B cell (primary cell): Measurements from ENCODE around the gene TMEM222. TPM values are rescaled to one million over a fixed set of nuclear protein-coding genes. Genes with fewer than 3 reads are reported as not detected.

Experiments used
- ATAC-seq: fragments of 200-7000 bp; cut with Tn5 transposase; one replicate; pipeline ENCODE4 v1.10.0; 2021; ENCODE audit warnings: low read depth, mild to moderate bottlenecking, moderate number of reproducible peaks, moderate library complexity
- CTCF ChIA-PET: fragments of 350-600 bp; sonication (Branson Sonifier 250); formaldehyde crosslinking; loops from one replicate; lab custom pipeline; 2021; ENCODE audit warnings: antibody characterized with exemption, inconsistent platforms; lab: Charles Lee
- POLR2A ChIA-PET: fragments of 350-600 bp; sonication (Branson Sonifier 250); formaldehyde crosslinking; loops from one replicate; lab custom pipeline; 2021; ENCODE audit warnings: antibody characterized with exemption; lab: Charles Lee
- DNase-seq: peaks from one replicate; pipeline ENCODE4 v3.0.0; 2013
- H2AFZ ChIP-seq: 2 replicates; pipeline ENCODE4 v1.6.1; 2012; ENCODE audit warnings: mild to moderate bottlenecking, low read depth, low read length; ENCODE audit not compliant: insufficient read depth, poor library complexity, severe bottlenecking
- H3K27ac ChIP-seq, 2 donors: 1 replicate in 1 of 2; 2 replicates in 1 of 2; pipeline ENCODE4 v1.5.1; 2012 to 2013; ENCODE audit warnings: low read length in 2 of 2, mild to moderate bottlenecking in 2 of 2, moderate library complexity in 1 of 2
- H3K27me3 ChIP-seq, 4 experiments: fragments of 200-600 bp in 1 of 4; sonication (generic) in 1 of 4; replicated peaks in 1 of 4; 1 replicate in 2 of 4; 2 replicates in 2 of 4; pipeline versions ENCODE4 v1.6.1 to v1.7.0; 2013 to 2016; ENCODE audit warnings: low read length in 3 of 4, mild to moderate bottlenecking in 2 of 4, mixed read lengths in 1 of 4, moderate library complexity in 1 of 4; ENCODE audit not compliant: insufficient read depth in 4 of 4, control insufficient read depth in 3 of 4; ENCODE audit errors: control extremely low read depth in 1 of 4
- H3K36me3 ChIP-seq, 2 experiments: replicated peaks in 1 of 2; 1 replicate in 1 of 2; 2 replicates in 1 of 2; pipeline versions ENCODE4 v1.6.1 to v1.7.1; 2013; ENCODE audit warnings: low read length in 1 of 2; ENCODE audit not compliant: insufficient read depth in 2 of 2, control insufficient read depth in 1 of 2; ENCODE audit errors: control extremely low read depth in 1 of 2, extremely low read depth in 1 of 2
- H3K4me1 ChIP-seq, 2 donors: fragments of 200-600 bp in 1 of 2; sonication (generic) in 1 of 2; 1 replicate in 1 of 2; 2 replicates in 1 of 2; pipeline versions ENCODE4 v1.5.1 to v1.6.1; 2013 to 2017; ENCODE audit warnings: low read length in 2 of 2; ENCODE audit not compliant: control insufficient read depth in 2 of 2, insufficient read depth in 2 of 2
- H3K4me2 ChIP-seq: replicated peaks from 2 replicates; pipeline ENCODE3; 2012; ENCODE audit warnings: mild to moderate bottlenecking, low read depth, low read length; ENCODE audit not compliant: poor library complexity, severe bottlenecking
- H3K4me3 ChIP-seq, 5 experiments: fragments of 200-600 bp in 1 of 5; sonication (generic) in 1 of 5; 1 replicate in 3 of 5; 2 replicates in 2 of 5; pipeline versions ENCODE4 v1.5.1 to v1.7.0; 2011 to 2016; ENCODE audit warnings: low read length in 4 of 5, mild to moderate bottlenecking in 4 of 5, low read depth in 2 of 5, control low read depth in 1 of 5, moderate library complexity in 1 of 5; ENCODE audit not compliant: insufficient read depth in 1 of 5; ENCODE audit errors: control extremely low read depth in 1 of 5, extremely low read depth in 1 of 5
- H3K79me2 ChIP-seq: fragments of 200-600 bp; sonication (generic); one replicate; pipeline ENCODE4 v1.6.0; 2016; ENCODE audit warnings: low read length; ENCODE audit not compliant: control insufficient read depth, insufficient read depth
- H3K9ac ChIP-seq: fragments of 200-600 bp; sonication (generic); 2 replicates; pipeline ENCODE4 v1.6.1; 2017; ENCODE audit warnings: mild to moderate bottlenecking, low read length, moderate library complexity
- H3K9me3 ChIP-seq, 3 donors: one replicate each; pipeline versions ENCODE4 v1.6.1 to v1.7.1; 2013; ENCODE audit warnings: low read length in 2 of 3; ENCODE audit not compliant: control insufficient read depth in 2 of 3, insufficient read depth in 1 of 3; ENCODE audit errors: control extremely low read depth in 1 of 3
- H4K20me1 ChIP-seq: 2 replicates; pipeline ENCODE4 v1.6.0; 2012; ENCODE audit warnings: mild to moderate bottlenecking, low read length; ENCODE audit not compliant: insufficient read depth, control insufficient read depth, poor library complexity, severe bottlenecking
- H3K27ac Mint-ChIP-seq: one replicate; pipeline ENCODE4 v1.8.0; 2021; ENCODE audit warnings: mixed read lengths
- H3K27me3 Mint-ChIP-seq: one replicate; pipeline ENCODE4 v1.8.0; 2021; ENCODE audit warnings: mixed read lengths
- H3K4me1 Mint-ChIP-seq: one replicate; pipeline ENCODE4 v1.8.0; 2021; ENCODE audit warnings: mixed read lengths
- H3K4me3 Mint-ChIP-seq: one replicate; pipeline ENCODE4 v1.8.0; 2021; ENCODE audit warnings: mixed read lengths
- H3K9me3 Mint-ChIP-seq: one replicate; pipeline ENCODE4 v1.8.0; 2022; ENCODE audit warnings: mixed read lengths; ENCODE audit not compliant: insufficient read depth
- EZH2 ChIP-seq: IDR thresholded peaks from 2 replicates; pipeline ENCODE4 v1.6.1; 2012; ENCODE audit warnings: borderline replicate concordance, low read depth, mild to moderate bottlenecking, moderate library complexity, low read length; ENCODE audit not compliant: insufficient read depth, poor library complexity, severe bottlenecking
- whole genome bisulfite sequencing: methylation state at CpG from one replicate; pipeline ENCODE4 v1.1.5; 2013; ENCODE audit warnings: missing lambda C conversion rate; ENCODE audit not compliant: insufficient coverage; 5-methylcytosine and 5-hydroxymethylcytosine counted together
- intact Hi-C: fragments of 100-400 bp; cut with micrococcal nuclease; formaldehyde crosslinking; loops from one replicate; pipeline ENCODE4 v1.10.0; 2022
- polyA plus RNA-seq: library from polyadenylated mRNA; depleted of rRNA; stranded (reverse); fragments of >200 nt; gene quantifications from 2 replicates; pipeline ENCODE4 v1.2.3, GENCODE V29; 2012
- total RNA-seq, 2 donors: library from RNA; stranded (reverse); fragments of 120-200 nt in 1 of 2; gene quantifications; 1 replicate in 1 of 2; 2 replicates in 1 of 2; pipeline versions ENCODE4 v1.2.3 to v1.2.4, GENCODE V29; 2013 to 2022
- TF ChIP-seq, protein P1 (sequence below): fragments of 200-600 bp; IDR thresholded peaks from one replicate; pipeline ENCODE4 v1.8.0; 2022; ENCODE audit warnings: antibody characterized with exemption, mild to moderate bottlenecking

The TMEM222 gene
- total and polyA plus RNA-seq, 2 donors (not counting 1 experiment from before 2014, with no cell fraction given), result 44.2 to 80.9 TPM

DNA sequence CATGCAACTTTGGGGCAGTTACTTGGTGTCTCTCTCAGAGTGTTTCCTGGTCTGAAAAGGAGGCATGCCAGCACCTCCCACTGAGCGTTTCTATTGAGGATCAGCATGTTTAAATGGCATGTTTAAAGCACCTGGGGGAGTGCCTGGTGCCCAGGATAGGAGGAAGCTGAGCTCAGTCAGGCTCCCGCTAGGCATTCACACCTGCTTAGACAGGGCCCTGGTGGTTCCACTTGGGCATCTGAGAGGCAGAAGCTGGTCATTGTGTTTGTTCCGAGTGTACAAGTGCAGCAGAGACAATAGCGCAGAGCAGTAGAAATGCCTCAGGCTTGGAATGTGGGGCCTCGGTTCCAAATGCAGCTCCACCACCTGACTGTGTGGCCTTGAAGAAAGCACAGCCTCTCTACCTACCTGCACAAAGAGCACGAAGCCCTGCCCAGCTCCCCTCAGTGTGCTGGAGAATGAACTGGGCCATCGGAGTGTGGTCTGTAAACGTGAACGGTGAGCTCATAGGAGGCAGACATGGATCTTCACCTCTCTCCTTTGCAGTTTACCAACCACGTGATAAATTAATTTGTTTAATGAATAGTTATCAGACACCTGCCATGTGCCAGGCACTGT, 20.3 kb upstream of the TMEM222 start:
- Mint-ChIP-seq H3K27me3 (no peaks in the 10 kb centered on the region), H3K9me3 (no peaks in the 10 kb centered on the region), H3K27ac (no peak overlapping the region), H3K4me3 (no peak overlapping the region), H3K4me1 (peaks cover 3% of the 10 kb centered on the region)
- TF ChIP-seq, protein P1, sequence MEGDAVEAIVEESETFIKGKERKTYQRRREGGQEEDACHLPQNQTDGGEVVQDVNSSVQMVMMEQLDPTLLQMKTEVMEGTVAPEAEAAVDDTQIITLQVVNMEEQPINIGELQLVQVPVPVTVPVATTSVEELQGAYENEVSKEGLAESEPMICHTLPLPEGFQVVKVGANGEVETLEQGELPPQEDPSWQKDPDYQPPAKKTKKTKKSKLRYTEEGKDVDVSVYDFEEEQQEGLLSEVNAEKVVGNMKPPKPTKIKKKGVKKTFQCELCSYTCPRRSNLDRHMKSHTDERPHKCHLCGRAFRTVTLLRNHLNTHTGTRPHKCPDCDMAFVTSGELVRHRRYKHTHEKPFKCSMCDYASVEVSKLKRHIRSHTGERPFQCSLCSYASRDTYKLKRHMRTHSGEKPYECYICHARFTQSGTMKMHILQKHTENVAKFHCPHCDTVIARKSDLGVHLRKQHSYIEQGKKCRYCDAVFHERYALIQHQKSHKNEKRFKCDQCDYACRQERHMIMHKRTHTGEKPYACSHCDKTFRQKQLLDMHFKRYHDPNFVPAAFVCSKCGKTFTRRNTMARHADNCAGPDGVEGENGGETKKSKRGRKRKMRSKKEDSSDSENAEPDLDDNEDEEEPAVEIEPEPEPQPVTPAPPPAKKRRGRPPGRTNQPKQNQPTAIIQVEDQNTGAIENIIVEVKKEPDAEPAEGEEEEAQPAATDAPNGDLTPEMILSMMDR, result no peak
- TF ChIP-seq EZH2, result no peak
- ATAC-seq (no peak), DNase-seq (no peak)
- H3K9me3 ChIP-seq, result no peaks in the 10 kb centered on the region
- POLR2A ChIA-PET, result interaction anchor here (2.2 kb wide), 1 partner anchor 94 kb away, joined by 13 read pairs; no protein-coding TSS in a partner anchor
- intact Hi-C loops, result loop anchor here (1.0 to 2.0 kb wide), 2 partner anchors 87 to 361 kb away; no protein-coding TSS in a partner anchor
- no peak overlapping the region for H3K4me2 ChIP-seq
- peaks cover 0 to 78% of the 10 kb centered on the region in 2 experiments for H3K36me3 ChIP-seq
- H2AFZ ChIP-seq, result no peak overlapping the region
- no peak overlapping the region for H3K4me3 ChIP-seq
- no peaks in the 10 kb centered on the region for H3K79me2 ChIP-seq
- no peak overlapping the region for H3K9ac ChIP-seq
- WGBS, result 88% methylated on average over 6 of the region's 10 CpGs
- H3K27me3 ChIP-seq, result no peaks in the 10 kb centered on the region
- peaks cover 0 to 8% of the 10 kb centered on the region in 2 donors for H3K4me1 ChIP-seq
- no peak overlapping the region for H3K27ac ChIP-seq
- H4K20me1 ChIP-seq, result peaks cover 9% of the 10 kb centered on the region
- CTCF ChIA-PET, result interaction anchor here (0.6 to 13.5 kb wide), 27 partner anchors 8 to 424 kb away, joined by 3 to 402 read pairs (median 5); partner anchors contain the start of genes AHDC1, CD164L2, FAM76A and GPR3

DNA sequence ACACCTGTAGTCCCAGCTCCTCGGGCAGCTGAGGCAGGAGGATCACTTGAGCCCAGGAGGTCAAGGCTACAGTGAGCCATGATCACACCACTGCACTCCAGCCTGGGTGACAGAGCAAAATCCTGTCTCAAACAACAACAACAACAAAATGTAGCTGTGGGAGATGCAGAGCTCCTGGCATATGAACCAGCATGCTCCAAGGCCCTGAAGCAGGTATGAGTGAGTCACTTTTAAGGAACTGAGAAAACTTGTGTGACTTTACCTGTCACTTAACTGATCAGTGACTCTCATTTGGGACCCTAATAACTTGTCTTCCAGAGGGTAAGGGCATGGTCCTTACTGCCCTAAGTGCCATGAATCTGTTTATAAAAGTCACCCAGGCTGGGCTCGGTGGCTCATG, 19.4 kb upstream of the TMEM222 start:
- H3K9ac ChIP-seq, result no peak overlapping the region
- Mint-ChIP-seq H3K4me1 (peaks cover 3% of the 10 kb centered on the region), H3K27me3 (no peaks in the 10 kb centered on the region), H3K27ac (no peak overlapping the region), H3K9me3 (no peaks in the 10 kb centered on the region), H3K4me3 (no peak overlapping the region)
- no peaks in the 10 kb centered on the region for H3K79me2 ChIP-seq
- no peaks in the 10 kb centered on the region for H3K9me3 ChIP-seq
- peaks cover 0 to 69% of the 10 kb centered on the region in 2 experiments for H3K36me3 ChIP-seq
- H2AFZ ChIP-seq, result no peak overlapping the region
- no peaks in the 10 kb centered on the region for H3K27me3 ChIP-seq
- CTCF ChIA-PET, result interaction anchor here (0.6 to 13.5 kb wide), 19 partner anchors 9 to 367 kb away, joined by 3 to 402 read pairs (median 5); partner anchors contain the start of genes AHDC1, CD164L2, GPR3 and SYTL1
- peaks cover 9% of the 10 kb centered on the region for H4K20me1 ChIP-seq
- no peak for TF ChIP-seq EZH2
- TF ChIP-seq, protein P1, result no peak
- H3K4me3 ChIP-seq, result no peak overlapping the region
- POLR2A ChIA-PET, result interaction anchor here (0.7 kb wide), 1 partner anchor 312 kb away, joined by 3 read pairs; no protein-coding TSS in a partner anchor
- 100% methylated on average over 2 of the region's 2 CpGs for WGBS
- intact Hi-C loops, result no loop called here
- DNase-seq, result no peak
- H3K4me2 ChIP-seq, result no peak overlapping the region
- H3K4me1 ChIP-seq, result peaks cover 0 to 8% of the 10 kb centered on the region in 2 donors
- no peak for ATAC-seq
- H3K27ac ChIP-seq, result no peak overlapping the region
